Right lobe of liver (tissue), 6 donors: ENCODE results near the gene SLC37A2. TPM values are rescaled to one million over a fixed set of nuclear protein-coding genes. Genes with fewer than 3 reads are reported as not detected.

Source experiments
- ATAC-seq, 4 donors: fragments of 200-7000 bp; cut with Tn5 transposase; one replicate each; pipeline ENCODE4 v1.9.1; 2020; ENCODE audit warnings: mild to moderate bottlenecking in 4 of 4, moderate library complexity in 4 of 4
- DNase-seq, 3 donors: peaks; one replicate each; pipeline ENCODE4 v3.0.0-alpha.2; 2020
- H3K27ac ChIP-seq, 3 donors: fragments of 200-600 bp; one replicate each; pipeline ENCODE4 v1.8.0; 2022
- H3K27me3 ChIP-seq, 2 donors: fragments of 200-600 bp; one replicate each; pipeline ENCODE4 v1.8.0; 2022
- H3K36me3 ChIP-seq, 4 donors: fragments of 200-600 bp; sonication (generic) in 1 of 4; one replicate each; pipeline versions ENCODE4 v1.5.1 to v1.8.0; 2017 to 2022; ENCODE audit warnings: control low read depth in 1 of 4
- H3K4me1 ChIP-seq, 4 donors: fragments of 200-600 bp; sonication (generic) in 1 of 4; one replicate each; pipeline versions ENCODE4 v1.5.1 to v1.8.0; 2017 to 2022; ENCODE audit warnings: control low read depth in 1 of 4
- H3K4me3 ChIP-seq, 3 donors: fragments of 200-600 bp; one replicate each; pipeline ENCODE4 v1.8.0; 2022
- H3K9me3 ChIP-seq, 4 donors: fragments of 200-600 bp; sonication (generic) in 1 of 4; one replicate each; pipeline versions ENCODE4 v1.5.1 to v1.8.0; 2017 to 2022; ENCODE audit warnings: control low read depth in 1 of 4
- CTCF ChIP-seq, 4 donors: fragments of 200-600 bp in 3 of 4; fragments of 450-650 bp in 1 of 4; IDR thresholded peaks; one replicate each; pipeline versions ENCODE4 v1.5.1 to v1.8.0; 2016 to 2022; ENCODE audit warnings: antibody characterized with exemption in 4 of 4, mild to moderate bottlenecking in 2 of 4
- POLR2A ChIP-seq: fragments of 450-650 bp; IDR thresholded peaks from one replicate; pipeline ENCODE4 v1.6.1; 2017; ENCODE audit warnings: antibody characterized with exemption, mild to moderate bottlenecking
- WGBS: methylation state at CpG from one replicate; pipeline ENCODE4 v1.1.6; 2018; ENCODE audit warnings: low coverage, low lambda C conversion rate; ENCODE audit not compliant: insufficient coverage; ENCODE audit errors: missing lambda C conversion rate; 5-methylcytosine and 5-hydroxymethylcytosine counted together
- intact Hi-C, 2 donors: fragments of 100-400 bp; cut with DNase I; formaldehyde crosslinking; loops; one replicate each; pipeline versions ENCODE4 v1.11.2 to v1.14.1; 2022
- total RNA-seq, 6 experiments: library from RNA; depleted of rRNA in 2 of 6; stranded (reverse); fragments of >200 nt in 2 of 6; fragmentation: NEBNext Ultra II Directional in 3 of 6; extraction: Animal tissue kit (Norgen Biotek cat#: 25700) in 3 of 6; gene quantifications; one replicate each; pipeline versions ENCODE4 v1.1.0 to v1.2.4, GENCODE V29; 2016 to 2023
- donor health status: DM: no; HTN: yes; CAD: no.
- donor health status: DM: no; HTN: no; CAD: no.
- donor health status: DM: no; HTN: no; CAD: no.
- donor health status: DM: no; HTN: yes; CAD: no.
- donor health status: DM: no; HTN: yes; CAD: no.

Gene SLC37A2
- total RNA-seq, 6 experiments from 2014 or later, result 3.4 to 14.2 (median 4.7) TPM

- no peak for TF ChIP-seq POLR2A
- TF ChIP-seq CTCF (IDR thresholded peaks at IDR 0.05), result no peak
- WGBS, result 7% methylated on average over 4 of the region's 4 CpGs
- Histone ChIP-seq H3K27ac (peak overlapping the region; percentile 50 to 62 (median 60)), H3K36me3 (no peaks in the 10 kb centered on the region), H3K4me3 (peak overlapping the region in 2 of 3 donors; percentile 18 to 20), H3K4me1 (peaks cover 0 to 7% (median 0%) of the 10 kb centered on the region in 4 donors), H3K27me3 (no peaks in the 10 kb centered on the region), H3K9me3 (no peaks in the 10 kb centered on the region)
- ATAC-seq (peak; percentile 82 to 88 (median 86)), DNase-seq (peak in 1 of 3 donors; percentile 72)
- intact Hi-C loops, result no loop called here
These were observed 60.3 kb downstream of the SLC37A2 start for GRCh38 chr11:125123194-125123946.

GRCh38 chr11:125123947-125124617, 61.0 kb downstream of the SLC37A2 start:
- peak; percentile 87 to 93 (median 92) for ATAC-seq
- peak; percentile 53 to 66 (median 64) for TF ChIP-seq CTCF (IDR thresholded peaks at IDR 0.05)
- TF ChIP-seq POLR2A, result no peak
- DNase-seq, result peak; percentile 61 to 70 (median 67)
- H3K36me3 ChIP-seq, result no peaks in the 10 kb centered on the region
- H3K9me3 ChIP-seq, result no peaks in the 10 kb centered on the region
- H3K27ac ChIP-seq, result peak overlapping the region; percentile 50 to 62 (median 60)
- WGBS, result 37% methylated on average over 10 of the region's 10 CpGs
- peak overlapping the region in 2 of 3 donors; percentile 18 to 20 for H3K4me3 ChIP-seq
- intact Hi-C loops, result no loop called here
- H3K27me3 ChIP-seq, result no peaks in the 10 kb centered on the region
- H3K4me1 ChIP-seq, result peaks cover 0 to 7% (median 0%) of the 10 kb centered on the region in 4 donors

- no peaks in the 10 kb centered on the region for H3K36me3 ChIP-seq
- intact Hi-C loops, result no loop called here
- H3K4me1 ChIP-seq, result peaks cover 0 to 7% (median 0%) of the 10 kb centered on the region in 4 donors
- H3K27me3 ChIP-seq, result no peaks in the 10 kb centered on the region
- no peak for TF ChIP-seq CTCF (IDR thresholded peaks at IDR 0.05)
- TF ChIP-seq POLR2A, result no peak
- DNase-seq (no peak), ATAC-seq (no peak)
- no peaks in the 10 kb centered on the region for H3K9me3 ChIP-seq
- 84% methylated on average over 4 of the region's 4 CpGs for WGBS
- H3K27ac ChIP-seq, result no peak overlapping the region
- H3K4me3 ChIP-seq, result no peak overlapping the region
These were observed 61.5 kb downstream of the SLC37A2 start for GRCh38 chr11:125124618-125124992.

- TF ChIP-seq CTCF (IDR thresholded peaks at IDR 0.05), result no peak
- TF ChIP-seq POLR2A, result no peak
- Histone ChIP-seq H3K4me1 (no peaks in the 10 kb centered on the region), H3K27me3 (no peaks in the 10 kb centered on the region), H3K4me3 (no peak overlapping the region), H3K9me3 (no peaks in the 10 kb centered on the region), H3K27ac (no peak overlapping the region), H3K36me3 (no peaks in the 10 kb centered on the region)
- intact Hi-C loops, result no loop called here
- 66% methylated on average over 4 of the region's 4 CpGs for WGBS
- no peak for ATAC-seq
- no peak for DNase-seq
These were observed 65.3 kb downstream of the SLC37A2 start for GRCh38 chr11:125128450-125128849.
